NCI-H2227 (cell line): ENCODE data around the gene SPCS1.

Experiments used
- DNase-seq: peaks from one replicate; lab custom pipeline; 2025; ENCODE audit not compliant: unreplicated experiment; lab: John Stamatoyannopoulos, UW

Gene SPCS1

DNA sequence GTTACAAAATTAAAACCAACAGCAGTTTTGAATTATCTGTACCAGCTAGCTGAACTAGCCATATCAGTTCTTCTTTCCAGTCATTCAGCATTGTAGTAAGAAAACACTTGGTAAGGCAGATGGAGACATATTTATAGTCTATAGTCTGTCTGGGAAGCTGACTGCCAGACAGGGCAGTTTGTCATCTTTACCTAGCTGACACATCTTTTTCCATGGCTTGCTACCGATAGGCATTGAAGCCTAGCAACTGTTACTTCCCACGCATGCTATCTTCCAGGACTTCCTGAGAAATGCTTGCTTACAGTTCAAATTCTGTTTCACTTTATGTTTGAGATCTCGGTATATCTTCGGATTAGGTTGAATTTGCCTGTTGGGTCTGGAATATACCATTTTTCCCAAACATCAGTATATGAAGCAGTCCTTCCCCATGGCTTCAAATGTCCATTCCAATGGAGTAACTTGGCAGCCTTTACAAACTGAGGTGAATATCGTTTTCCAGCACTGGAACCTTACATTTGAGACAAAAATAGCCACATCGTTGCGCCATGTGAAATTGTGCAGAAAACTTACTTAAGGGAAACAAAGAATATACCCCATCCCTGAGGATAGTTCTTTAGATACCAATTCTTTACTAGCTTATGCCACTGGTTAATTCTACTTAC lies 11.2 kb upstream of the SPCS1 start:
- DNase-seq, result no peak

DNA sequence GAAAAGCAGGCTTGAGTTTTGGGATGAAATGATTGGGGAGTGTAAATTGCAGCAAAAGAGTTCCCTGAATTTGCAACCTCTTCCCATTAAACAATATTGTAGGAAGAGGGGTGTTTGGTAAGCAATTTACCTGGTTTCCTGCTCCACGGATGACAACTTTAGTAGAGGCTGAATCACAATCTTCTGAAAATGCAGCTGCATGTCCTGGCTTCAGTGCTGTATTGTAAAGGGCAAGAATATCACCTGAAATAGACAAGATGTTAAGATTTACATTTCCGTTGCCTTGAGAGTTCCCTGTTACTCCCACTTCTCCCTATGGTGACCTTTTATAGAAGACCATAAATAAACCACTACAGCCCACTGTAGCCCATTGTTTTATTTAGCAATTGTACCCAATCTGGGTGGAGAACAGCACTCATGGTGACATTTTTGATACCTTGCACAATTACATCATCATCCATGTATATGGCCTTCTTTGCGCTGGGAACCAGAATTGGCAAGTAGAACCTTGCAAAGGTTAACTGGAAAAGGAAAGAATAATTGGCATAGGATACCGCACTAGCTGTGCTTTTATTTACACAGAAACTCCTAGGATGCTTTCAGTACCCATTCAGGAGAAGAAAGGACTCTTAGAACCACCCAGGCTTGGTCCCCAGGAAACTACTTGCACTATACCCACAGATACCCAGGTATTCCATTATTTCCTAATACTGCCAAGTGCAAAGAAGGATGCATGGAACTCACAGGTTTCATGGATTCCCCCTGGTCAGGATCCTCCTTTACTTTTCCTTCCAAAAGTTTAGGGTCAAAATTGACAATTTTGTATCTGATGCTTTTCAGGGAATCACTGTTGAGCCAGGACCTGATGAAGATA lies 9.9 kb upstream of the SPCS1 start:
- no peak for DNase-seq

GRCh38 chr3:52696830-52697631 lies 8.9 kb upstream of the SPCS1 start:
- DNase-seq, result no peak

DNA sequence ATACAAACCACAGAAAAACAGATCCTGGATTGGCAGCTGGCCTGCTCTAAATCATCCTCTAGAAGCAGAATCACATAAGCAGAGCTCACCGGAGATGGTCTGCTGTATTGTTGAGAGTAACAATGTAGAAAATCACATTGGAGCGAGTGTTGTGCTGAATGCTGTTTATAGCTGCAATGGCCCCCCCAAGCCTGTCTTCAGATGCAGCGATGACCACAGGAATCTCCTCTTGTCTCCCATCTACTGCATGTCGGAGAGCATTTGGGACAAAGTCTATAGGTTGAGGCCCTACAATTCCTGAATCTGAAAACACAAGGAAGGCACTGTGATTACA lies 8.3 kb upstream of the SPCS1 start:
- no peak for DNase-seq

DNA sequence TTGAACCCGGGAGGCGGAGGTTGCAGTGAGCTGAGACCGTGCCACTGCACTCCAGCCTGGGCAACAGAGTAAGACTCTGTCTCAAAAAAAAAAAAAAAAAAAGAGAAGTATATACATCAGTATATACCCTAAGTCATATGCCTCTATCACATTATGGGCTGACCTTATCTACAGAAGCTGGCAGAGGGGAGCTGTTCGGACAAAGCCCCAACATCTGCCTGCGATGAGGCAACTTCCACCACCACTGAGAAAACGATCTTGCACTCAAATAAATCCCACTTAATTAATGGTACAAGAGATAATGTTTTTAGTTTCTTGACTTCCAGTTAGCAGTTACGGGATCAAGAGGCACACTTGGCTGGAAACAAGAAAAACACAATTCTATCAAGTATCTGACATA lies 2.6 kb upstream of the SPCS1 start:
- no peak for DNase-seq

DNA sequence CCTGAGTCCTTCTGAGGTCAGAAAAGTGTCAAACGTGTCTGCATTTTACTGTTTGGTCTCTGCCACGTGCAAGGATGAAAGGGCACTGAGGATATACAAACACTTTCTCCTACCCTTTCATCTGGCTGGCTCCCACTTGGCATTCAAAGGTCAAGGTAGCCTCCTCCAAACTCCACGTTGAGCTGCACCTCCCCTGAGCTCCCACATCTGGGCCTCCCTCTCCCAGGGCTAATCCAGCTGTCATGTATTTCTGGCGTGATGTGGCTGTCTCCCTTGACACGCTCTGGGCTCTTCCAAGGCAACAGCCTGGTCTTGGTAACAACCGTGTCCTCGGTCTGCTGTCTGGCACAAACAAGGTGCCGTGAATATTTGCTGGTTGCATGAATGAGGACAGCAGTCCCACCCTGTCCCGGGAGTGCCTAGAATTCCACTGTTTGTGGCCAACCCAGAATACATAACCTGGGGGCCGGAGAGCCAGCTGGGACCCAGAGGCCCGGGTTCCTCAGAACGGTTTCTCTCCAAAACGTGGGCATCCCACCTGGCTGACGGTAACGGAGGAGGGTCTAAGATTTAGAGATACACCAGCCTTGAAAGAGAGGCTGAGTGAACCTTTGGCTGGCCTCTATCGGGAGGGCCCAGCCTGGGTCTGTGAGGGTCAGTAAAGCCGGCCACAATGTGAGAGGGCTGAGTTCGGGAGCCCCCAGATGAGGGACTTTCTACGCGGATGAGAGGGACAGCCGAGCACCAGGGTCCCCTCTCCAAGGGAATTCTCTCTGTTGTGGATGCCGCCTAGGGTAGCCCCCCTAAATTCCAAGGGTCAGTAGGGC lies 1.1 kb upstream of the SPCS1 start:
- DNase-seq, result no peak

GRCh38 chr3:52705438-52705687 lies 543 bp upstream of the SPCS1 start:
- DNase-seq, result no peak

DNA sequence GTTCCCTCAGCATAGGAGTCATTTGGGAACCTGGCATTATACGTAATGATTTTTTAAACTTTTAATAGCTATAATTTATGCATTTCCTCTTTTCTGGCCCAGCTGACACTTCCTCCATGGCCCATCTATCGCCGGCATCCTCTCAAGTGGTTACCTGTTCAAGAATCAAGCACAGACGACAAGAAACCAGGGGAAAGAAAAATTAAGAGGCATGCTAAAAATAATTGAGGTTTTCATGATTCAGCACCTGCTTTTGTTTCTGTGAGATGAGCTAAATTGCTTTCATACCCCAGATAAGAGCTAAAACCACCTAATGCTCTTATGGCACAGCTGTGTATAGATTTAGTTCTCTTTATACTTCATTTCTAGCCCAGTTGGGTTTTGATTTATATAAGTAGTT lies 1.7 kb downstream of the SPCS1 start:
- no peak for DNase-seq

DNA sequence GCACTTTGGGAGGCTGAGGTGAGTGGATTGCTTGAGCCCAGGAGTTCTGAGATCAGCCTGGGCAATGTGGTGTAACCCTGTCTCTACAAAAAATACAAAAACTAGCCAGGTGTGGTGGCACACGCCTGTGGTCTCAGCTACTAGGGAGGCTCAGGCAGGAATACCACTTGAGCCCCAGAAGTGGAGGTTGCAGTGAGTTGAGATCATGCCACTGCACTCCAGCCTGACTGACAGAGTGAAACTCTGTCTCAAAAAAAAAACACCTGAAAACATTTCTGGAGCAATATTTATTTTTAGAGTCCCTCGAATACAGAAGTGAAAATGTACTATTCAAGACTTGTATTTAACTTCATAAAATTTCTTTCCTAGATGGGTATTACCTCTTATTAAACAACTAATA lies 4.6 kb downstream of the SPCS1 start:
- no peak for DNase-seq

GRCh38 chr3:52712291-52713212 lies 6.6 kb downstream of the SPCS1 start:
- DNase-seq, result no peak

- no peak for DNase-seq
Observed at GRCh38 chr3:52714335-52715302, 8.7 kb downstream of the SPCS1 start.

- no peak for DNase-seq
Observed at GRCh38 chr3:52715714-52716305, 9.9 kb downstream of the SPCS1 start.

- no peak for DNase-seq
Observed at GRCh38 chr3:52719618-52720017, 13.7 kb downstream of the SPCS1 start.

DNA sequence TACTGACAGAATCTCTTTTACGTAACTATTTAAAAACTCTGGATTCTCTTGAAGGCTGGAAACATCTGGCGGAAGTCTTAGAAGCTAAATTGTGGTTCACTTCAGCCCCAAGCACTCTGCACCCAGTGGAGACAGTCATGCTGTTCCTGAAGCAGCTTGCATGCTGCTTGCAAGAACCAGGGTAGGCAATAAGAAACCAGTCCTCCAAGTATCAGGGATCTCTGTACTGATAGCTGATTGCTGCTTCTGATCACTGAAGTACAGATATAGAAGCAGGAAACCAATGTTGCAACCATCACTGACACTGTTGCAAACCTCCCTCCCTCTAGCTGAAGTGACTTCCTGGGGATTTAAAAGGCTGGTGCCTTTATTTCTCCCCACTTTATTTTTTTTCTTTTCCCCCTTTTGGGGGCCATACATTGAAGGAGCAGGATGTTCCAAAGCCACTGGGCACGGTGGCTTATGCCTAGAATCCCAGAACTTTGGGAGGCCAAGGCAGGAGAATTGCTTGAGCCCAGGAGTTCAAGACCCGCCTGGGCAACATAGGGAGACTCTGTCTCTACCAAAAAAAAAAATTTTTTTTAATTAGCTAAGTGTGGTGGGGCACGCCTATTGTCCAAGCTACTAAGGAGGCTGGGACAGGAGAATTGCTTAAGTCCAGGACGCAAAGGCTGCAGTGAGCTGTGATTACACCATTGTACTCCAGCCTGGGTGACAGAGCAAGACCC lies 15.3 kb downstream of the SPCS1 start:
- no peak for DNase-seq

DNA sequence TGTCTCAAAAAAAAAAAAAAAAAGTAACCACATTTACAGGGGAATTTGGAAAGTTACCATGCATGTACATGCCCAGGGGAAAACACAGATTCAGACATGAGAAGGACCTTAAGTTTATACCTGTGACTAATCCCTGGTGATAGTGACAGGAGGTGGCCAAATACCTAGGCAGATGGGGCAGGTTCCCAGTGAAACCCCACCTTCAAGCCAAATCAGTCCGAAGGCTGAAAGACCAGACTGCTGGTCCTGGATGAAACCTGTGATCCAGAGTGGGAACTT lies 15.8 kb downstream of the SPCS1 start:
- DNase-seq, result no peak

- DNase-seq, result no peak
Observed at GRCh38 chr3:52722491-52722890, 16.6 kb downstream of the SPCS1 start.

- DNase-seq, result no peak
Observed at GRCh38 chr3:52723935-52724334, 18.0 kb downstream of the SPCS1 start.

- no peak for DNase-seq
Observed at GRCh38 chr3:52724511-52724910, 18.6 kb downstream of the SPCS1 start.
